Activated CD8-positive, alpha-beta memory T cell treated with anti-CD3 and anti-CD28 coated beads, Interleukin-2, amount 10 ng/mL, durations not matched to agents 7 days and 5 days (primary cell): Measurements from ENCODE around the gene DLEC1. TPM values are rescaled to one million over a fixed set of nuclear protein-coding genes. Genes with fewer than 3 reads are reported as not detected.
"Not testable (repeated sequence)": the region's sequence is repeated elsewhere in the genome, so short reads cannot be mapped to it uniquely, and the experiment has no call there.

ENCODE experiments used
- ATAC-seq: fragments of 150-1000 bp; cut with Tn5 transposase; one replicate; pipeline ENCODE4 v1.10.0; 2021; ENCODE audit warnings: moderate library complexity
- CTCF ChIA-PET: fragments of 350-600 bp; sonication (Branson Sonifier 250); formaldehyde crosslinking; loops from one replicate; lab custom pipeline; 2021; ENCODE audit warnings: antibody characterized with exemption; lab: Charles Lee
- DNase-seq: peaks from one replicate; pipeline ENCODE4 v3.0.0-alpha.2; 2020
- H3K27ac Mint-ChIP-seq: one replicate; pipeline ENCODE4 v1.8.0; 2021; ENCODE audit warnings: mild to moderate bottlenecking, mixed read lengths
- H3K27me3 Mint-ChIP-seq: one replicate; pipeline ENCODE4 v1.8.0; 2021; ENCODE audit warnings: mixed read lengths
- H3K36me3 Mint-ChIP-seq: one replicate; pipeline ENCODE4 v1.8.0; 2021; ENCODE audit warnings: mild to moderate bottlenecking, mixed read lengths
- H3K4me1 Mint-ChIP-seq: one replicate; pipeline ENCODE4 v1.8.0; 2021; ENCODE audit warnings: mixed read lengths
- H3K4me3 Mint-ChIP-seq: one replicate; pipeline ENCODE4 v1.8.0; 2021; ENCODE audit warnings: mild to moderate bottlenecking, moderate library complexity, mixed read lengths
- H3K9me3 Mint-ChIP-seq: one replicate; pipeline ENCODE4 v1.8.0; 2022; ENCODE audit warnings: low read depth, mixed read lengths
- total RNA-seq, 2 experiments: library from RNA; stranded (reverse); gene quantifications; one replicate each; pipeline ENCODE4 v1.2.3, GENCODE V29; 2021

Gene DLEC1
- total RNA-seq, 2 experiments from 2014 or later, result 0.26 to 1.1 TPM

DNA sequence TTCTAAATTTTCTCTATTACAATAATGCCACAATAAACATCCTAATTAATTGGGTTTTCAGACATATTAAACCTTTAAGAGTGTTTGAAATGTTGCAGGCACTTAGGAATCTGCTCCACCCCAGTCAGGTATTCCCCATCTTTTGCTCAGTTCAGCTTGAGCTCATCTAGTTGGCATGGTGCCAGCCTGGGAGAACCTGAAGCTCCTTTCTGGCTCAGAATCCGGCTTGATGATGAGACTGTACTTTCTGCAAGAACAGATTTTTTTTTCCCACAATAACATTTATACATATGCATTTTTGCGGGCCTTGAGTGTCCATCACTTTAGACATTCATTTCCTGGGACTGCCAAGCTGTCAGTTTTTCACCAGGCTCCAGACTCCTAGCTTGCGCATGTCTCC is 118.6 kb downstream of the DLEC1 start:
- no peak for ATAC-seq

DNA sequence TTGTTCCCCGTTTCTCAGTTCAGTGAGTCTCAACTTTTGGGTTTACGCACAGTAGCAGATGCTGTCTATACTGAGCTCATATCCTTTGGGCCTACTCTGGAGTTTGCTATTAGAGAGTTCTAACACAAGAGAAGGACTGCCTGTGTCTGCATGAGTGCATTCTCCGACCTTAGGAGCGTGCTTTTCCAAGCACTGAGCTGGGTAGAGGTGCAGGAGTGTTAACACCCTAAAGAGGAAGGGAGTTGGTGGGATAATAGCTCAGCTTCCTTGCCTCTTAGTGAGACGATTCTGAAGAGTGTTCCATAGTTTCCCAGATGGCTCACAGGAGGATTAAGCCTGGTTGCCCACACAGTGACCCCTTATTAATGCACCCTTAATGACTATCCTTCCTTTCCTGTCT is 119.5 kb downstream of the DLEC1 start:
- peaks cover 3% of the 10 kb centered on the region for H3K36me3 Mint-ChIP-seq

More for the DNA sequence above, 118.6 kb downstream of the DLEC1 start:
- CTCF ChIA-PET, result no interaction called here
- Mint-ChIP-seq H3K27ac (no peak overlapping the region), H3K27me3 (no peaks in the 10 kb centered on the region), H3K4me1 (peaks cover 23% of the 10 kb centered on the region), H3K9me3 (no peaks in the 10 kb centered on the region), H3K4me3 (no peak overlapping the region), H3K36me3 (no peaks in the 10 kb centered on the region)
- DNase-seq, result no peak

DNA sequence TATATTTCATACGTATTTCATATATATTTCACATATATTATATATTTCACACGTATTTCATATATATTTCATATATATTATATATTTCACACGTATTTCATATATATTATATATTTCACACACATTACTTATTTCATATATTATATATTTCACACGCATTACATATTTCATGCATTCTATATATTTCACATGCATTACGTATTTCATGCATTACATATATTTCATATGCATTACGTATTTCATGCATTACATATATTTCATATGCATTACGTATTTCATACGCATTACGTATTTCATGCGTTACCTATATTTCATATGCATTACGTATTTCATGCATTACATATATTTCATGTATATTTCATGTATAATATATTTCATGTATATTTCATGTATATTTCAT is 121.7 kb downstream of the DLEC1 start:
- H3K4me3 Mint-ChIP-seq, H3K27ac Mint-ChIP-seq, DNase-seq, H3K9me3 Mint-ChIP-seq, CTCF ChIA-PET, H3K27me3 Mint-ChIP-seq, H3K36me3 Mint-ChIP-seq, ATAC-seq: not testable (repeated sequence)
- H3K4me1 Mint-ChIP-seq, result peaks cover 18% of the 10 kb centered on the region

More for the DNA sequence above, 119.5 kb downstream of the DLEC1 start:
- ATAC-seq (no peak), DNase-seq (no peak)
- CTCF ChIA-PET, result interaction anchor here (2.0 kb wide), 1 partner anchor 21 kb away, joined by 7 read pairs; the partner anchor contains the start of gene ACAA1
- Mint-ChIP-seq H3K4me1 (peaks cover 21% of the 10 kb centered on the region), H3K27ac (no peak overlapping the region), H3K27me3 (no peaks in the 10 kb centered on the region), H3K4me3 (no peak overlapping the region), H3K9me3 (no peaks in the 10 kb centered on the region)

DNA sequence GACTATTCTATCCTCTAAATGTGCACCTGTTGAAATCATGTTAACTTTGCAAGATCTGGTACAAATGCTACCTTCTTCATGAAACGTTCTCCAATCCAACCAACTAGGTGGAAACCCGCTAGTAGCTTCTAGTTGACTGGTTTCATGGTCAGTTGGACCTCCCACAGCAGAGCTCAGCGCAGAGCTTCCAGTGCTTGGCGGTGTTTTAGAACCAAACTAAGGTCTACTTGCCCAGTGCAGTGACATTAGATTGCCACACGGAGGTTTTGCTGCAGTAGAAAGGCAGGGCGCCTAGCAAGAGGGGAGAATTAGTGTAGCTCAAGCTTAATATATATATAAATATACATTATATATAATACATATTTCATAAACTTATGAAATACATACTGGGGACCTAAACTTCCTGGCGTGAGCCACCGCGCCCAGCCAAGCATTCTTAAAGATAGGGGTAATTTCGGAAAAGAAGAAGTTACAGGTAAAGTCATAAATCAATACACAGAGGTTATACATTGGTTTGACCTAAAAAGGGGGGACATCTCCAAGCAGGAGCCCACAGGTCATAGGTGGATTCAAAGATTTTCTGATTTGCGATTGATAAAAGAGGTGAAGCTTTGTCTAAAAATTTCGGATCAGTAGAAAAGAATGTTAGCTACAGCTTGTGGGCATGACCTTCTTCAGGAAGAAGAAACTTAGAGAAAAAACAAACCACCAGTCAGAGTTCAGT is 124.3 kb downstream of the DLEC1 start:
- peak overlapping the region; percentile 93 for H3K4me3 Mint-ChIP-seq
- CTCF ChIA-PET, result interaction anchor here (0.8 to 4.4 kb wide), 11 partner anchors 10 to 334 kb away, joined by 3 to 41 read pairs (median 7); partner anchors contain the start of genes ACAA1, EXOG and XYLB
- H3K27ac Mint-ChIP-seq, result peak overlapping the region; percentile 100
- H3K9me3 Mint-ChIP-seq, result no peaks in the 10 kb centered on the region
- peaks cover 20% of the 10 kb centered on the region for H3K36me3 Mint-ChIP-seq
- no peaks in the 10 kb centered on the region for H3K27me3 Mint-ChIP-seq
- DNase-seq (peak; percentile 59), ATAC-seq (no peak)
- H3K4me1 Mint-ChIP-seq, result peaks cover 41% of the 10 kb centered on the region

DNA sequence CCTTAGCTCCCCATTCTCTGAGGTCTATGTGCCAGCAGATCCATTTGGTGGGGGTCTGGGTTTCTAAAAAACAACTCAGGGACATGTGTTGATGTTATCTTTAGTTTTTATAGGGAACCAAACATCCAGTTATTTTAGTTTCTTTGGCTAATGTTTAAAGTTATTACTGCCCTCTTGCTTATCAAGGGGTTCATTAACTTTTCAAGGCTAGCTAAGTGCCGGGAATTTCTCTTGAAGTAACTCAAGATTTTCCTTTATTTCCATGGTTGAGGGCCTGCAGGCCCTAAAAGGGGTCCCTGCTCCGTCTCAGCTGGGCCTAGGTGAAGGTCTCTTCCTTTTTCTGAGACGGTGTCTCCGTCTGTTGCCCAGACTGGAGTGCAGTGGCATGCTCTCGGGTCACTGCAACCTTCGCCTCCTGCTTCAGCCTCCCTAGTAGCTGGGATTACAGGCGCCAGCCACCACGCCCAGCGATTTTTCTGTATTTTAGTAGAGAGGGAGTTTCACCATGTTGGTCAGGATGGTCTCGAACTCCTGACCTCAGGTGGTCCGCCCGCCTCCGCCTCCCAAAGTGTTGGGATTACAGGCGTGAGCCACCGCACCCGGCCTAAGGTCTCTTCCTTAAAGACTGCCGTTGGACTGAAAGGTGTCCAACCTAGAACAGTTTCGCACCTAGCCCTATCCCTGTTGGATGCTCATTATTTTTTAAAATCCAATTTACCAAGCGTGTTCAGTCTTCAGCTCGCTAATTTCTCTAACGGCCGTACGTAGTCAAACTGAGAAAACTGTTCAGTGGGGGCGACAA is 125.0 kb downstream of the DLEC1 start:
- Mint-ChIP-seq H3K9me3 (no peaks in the 10 kb centered on the region), H3K27me3 (no peaks in the 10 kb centered on the region), H3K4me3 (peak overlapping the region; percentile 93), H3K36me3 (peaks cover 26% of the 10 kb centered on the region), H3K27ac (peak overlapping the region; percentile 100), H3K4me1 (peaks cover 47% of the 10 kb centered on the region)
- no peak for ATAC-seq
- CTCF ChIA-PET, result interaction anchor here (0.7 to 4.4 kb wide), 15 partner anchors 11 to 1124 kb away, joined by 3 to 41 read pairs (median 7); partner anchors contain the start of genes ACAA1, EXOG and XYLB
- DNase-seq, result no peak

DNA sequence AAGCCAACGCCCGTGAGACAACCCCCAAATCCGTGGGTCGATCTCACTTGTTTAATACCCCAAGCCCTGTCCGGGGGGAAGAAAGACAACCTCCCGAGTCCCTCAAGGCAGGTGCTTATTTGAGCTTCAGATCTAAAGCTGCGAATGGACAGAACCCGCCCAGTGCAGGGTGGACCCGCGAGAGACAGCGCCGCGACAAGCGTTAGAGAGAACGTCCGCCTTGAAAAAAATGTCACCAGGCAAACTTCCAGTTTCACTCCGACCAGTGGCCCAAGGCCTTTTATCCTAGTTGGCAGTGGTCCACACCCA is 125.6 kb downstream of the DLEC1 start:
- no peaks in the 10 kb centered on the region for H3K27me3 Mint-ChIP-seq
- H3K9me3 Mint-ChIP-seq, result no peaks in the 10 kb centered on the region
- H3K36me3 Mint-ChIP-seq, result peaks cover 26% of the 10 kb centered on the region
- CTCF ChIA-PET, result interaction anchor here (0.7 to 4.4 kb wide), 12 partner anchors 11 to 1124 kb away, joined by 3 to 41 read pairs (median 6); partner anchors contain the start of gene ACAA1
- H3K27ac Mint-ChIP-seq, result peak overlapping the region; percentile 100
- peak overlapping the region; percentile 93 for H3K4me3 Mint-ChIP-seq
- peaks cover 53% of the 10 kb centered on the region for H3K4me1 Mint-ChIP-seq
- DNase-seq (no peak), ATAC-seq (peak; percentile 32)

DNA sequence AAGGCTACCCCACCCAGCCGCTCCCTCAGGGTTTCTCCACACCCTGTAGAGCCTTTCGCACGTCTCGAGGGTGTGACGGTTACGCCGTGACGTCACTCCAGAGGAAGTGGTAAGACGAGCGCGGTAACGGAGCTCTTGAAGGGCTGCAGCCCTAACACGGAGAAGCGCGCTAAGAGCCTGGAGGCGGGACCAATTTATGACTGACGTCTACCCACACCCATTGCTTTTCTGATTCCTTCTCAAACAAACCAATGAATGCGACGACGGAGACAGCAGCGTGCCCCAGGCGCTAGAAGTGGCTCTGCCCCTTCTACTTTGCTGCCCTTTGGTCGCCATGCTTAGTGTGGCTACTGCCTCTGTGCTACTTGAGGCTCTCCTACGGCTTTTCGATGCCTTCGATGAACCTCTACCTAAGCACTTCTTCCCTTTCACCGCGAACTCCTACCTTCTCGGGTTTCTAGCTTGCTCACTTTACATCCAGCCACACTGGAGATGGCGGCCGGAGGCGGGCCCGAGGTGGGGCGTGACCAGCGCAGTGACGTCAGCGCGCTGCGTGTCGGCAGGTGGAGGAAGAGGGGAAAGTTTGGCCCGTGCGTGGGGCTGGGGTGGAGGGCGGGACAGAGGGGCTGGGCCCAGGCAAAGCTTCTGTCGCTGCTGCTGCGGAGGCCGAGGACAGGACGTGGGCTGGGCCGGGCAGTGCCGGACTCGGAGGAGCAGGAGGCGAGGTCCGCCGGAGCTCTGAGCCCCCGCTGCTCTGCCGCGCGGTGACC is 126.1 kb downstream of the DLEC1 start, which contains the start of gene OXSR1:
TSS of gene OXSR1 (plus strand) at position 586 of the 770 bp plus-strand sequence. CDS start 340 bp downstream, outside the sequence.
- H3K4me1 Mint-ChIP-seq, result peaks cover 53% of the 10 kb centered on the region
- no peaks in the 10 kb centered on the region for H3K27me3 Mint-ChIP-seq
- H3K27ac Mint-ChIP-seq, result peak within 1 kb of the TSS; percentile 100
- H3K36me3 Mint-ChIP-seq, result peaks cover 26% of the 10 kb centered on the region
- CTCF ChIA-PET, result interaction anchor here (0.6 to 4.4 kb wide), 12 partner anchors 12 to 1123 kb away, joined by 3 to 41 read pairs (median 4); partner anchors contain the start of genes ACAA1, MYD88 and XYLB
- peak within 1 kb of the TSS; percentile 93 for H3K4me3 Mint-ChIP-seq
- ATAC-seq (peak; percentile 93), DNase-seq (peak; percentile 99)
- H3K9me3 Mint-ChIP-seq, result no peaks in the 10 kb centered on the region

DNA sequence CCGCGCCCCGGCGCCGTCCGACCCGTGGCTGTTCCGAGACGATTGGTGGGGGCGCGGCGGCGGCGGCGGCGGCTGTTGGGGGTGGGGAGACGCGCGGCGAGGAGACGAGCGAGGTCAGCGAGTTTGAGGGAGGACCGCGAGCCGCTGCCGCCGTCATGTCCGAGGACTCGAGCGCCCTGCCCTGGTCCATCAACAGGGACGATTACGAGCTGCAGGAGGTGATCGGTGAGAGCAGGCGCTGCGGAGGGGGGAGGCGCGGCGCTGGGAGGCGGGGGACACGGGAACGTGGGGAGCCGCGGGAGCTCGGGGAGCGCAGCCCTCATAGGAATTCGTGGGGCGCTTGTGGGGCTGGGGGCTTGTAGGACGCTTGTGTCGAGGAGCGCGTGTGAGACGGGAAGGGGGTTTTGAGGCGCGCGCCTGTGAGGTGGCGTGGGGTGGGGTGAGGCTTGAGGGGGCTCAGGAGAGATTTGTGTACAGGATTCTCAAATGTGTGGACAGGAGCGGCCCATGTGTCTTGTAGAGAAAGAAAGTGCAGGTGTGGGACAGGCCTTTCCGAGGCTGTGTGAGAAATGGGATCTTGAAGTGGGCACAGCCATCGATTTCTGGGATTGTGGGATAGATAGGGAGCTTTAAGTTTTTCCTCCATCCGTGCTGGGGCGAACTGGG is 126.8 kb downstream of the DLEC1 start:
- CTCF ChIA-PET, result interaction anchor here (1.3 to 4.4 kb wide), 12 partner anchors 13 to 181 kb away, joined by 3 to 41 read pairs (median 4); partner anchors contain the start of genes ACAA1 and XYLB
- Mint-ChIP-seq H3K9me3 (no peaks in the 10 kb centered on the region), H3K27ac (peak overlapping the region; percentile 100), H3K27me3 (no peaks in the 10 kb centered on the region), H3K36me3 (peaks cover 28% of the 10 kb centered on the region), H3K4me1 (peaks cover 60% of the 10 kb centered on the region), H3K4me3 (peak overlapping the region; percentile 93)
- DNase-seq, result no peak
- ATAC-seq, result peak; percentile 2

DNA sequence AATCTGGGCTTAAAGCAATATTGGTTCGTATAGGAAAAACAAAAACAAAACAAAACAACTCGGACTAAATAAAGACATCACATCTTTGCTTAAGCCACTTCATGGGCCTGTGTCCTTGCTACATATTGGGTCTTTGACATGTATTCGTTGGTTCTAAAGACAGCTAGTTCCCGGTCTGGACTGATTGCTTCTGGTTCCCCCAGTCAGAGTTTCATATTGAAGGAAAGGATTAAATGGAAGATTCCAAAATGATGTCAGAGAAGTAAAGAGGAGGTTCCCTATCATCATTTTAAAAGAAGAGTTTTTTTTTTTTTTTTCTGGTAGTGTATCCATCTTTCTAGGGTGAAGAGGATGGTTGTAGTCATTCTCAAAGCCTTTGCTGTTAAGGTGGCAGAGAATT is 128.6 kb downstream of the DLEC1 start:
- H3K27me3 Mint-ChIP-seq, result no peaks in the 10 kb centered on the region
- H3K36me3 Mint-ChIP-seq, result peaks cover 30% of the 10 kb centered on the region
- CTCF ChIA-PET, result interaction anchor here (1.5 kb wide), 1 partner anchor 18 kb away, joined by 3 read pairs; no protein-coding TSS in a partner anchor
- peaks cover 69% of the 10 kb centered on the region for H3K4me1 Mint-ChIP-seq
- H3K4me3 Mint-ChIP-seq, result peak overlapping the region; percentile 21
- peak overlapping the region; percentile 54 for H3K27ac Mint-ChIP-seq
- H3K9me3 Mint-ChIP-seq, result no peaks in the 10 kb centered on the region
- DNase-seq (no peak), ATAC-seq (no peak)

DNA sequence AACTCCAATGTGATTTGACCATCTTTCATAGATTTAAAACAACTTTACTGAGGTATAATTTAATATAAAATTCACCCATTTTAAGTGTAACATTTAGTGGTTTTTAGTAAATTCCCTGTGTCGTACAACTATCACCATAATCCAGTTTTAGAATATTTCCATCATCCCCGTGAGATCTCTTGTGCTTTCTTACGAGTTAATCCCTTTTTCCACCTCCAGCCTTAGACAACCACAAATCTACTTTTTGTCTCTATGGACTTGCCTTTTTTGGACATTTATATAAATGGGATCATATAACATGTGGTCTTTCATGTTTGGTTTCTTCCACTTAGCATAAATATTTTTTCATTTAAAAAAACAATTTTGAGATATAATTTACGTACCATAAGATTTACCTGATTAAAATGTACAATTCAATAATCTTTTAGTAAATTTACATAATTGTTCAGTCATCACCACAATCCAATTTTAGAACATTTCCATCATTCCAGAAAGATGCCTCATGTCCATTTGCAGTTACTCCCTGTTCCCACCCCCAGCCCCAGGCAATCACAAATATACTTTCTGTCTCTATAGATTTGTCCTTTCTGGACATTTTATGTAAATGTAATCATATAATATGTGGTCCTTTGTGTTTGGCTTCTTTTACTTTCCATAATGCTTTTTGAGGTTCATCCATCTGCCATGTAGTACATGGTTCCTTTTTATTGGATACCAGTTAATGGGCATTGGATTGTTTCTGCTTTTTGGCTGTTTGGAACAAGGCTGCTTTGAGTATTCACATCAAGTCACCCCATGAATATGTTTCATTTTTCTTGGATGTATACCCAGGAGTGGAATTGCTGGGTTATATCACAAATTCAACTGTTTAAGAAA is 129.4 kb downstream of the DLEC1 start:
- Mint-ChIP-seq H3K4me1 (peaks cover 72% of the 10 kb centered on the region), H3K9me3 (no peaks in the 10 kb centered on the region), H3K36me3 (peaks cover 26% of the 10 kb centered on the region), H3K27me3 (no peaks in the 10 kb centered on the region), H3K4me3 (no peak overlapping the region), H3K27ac (peak overlapping the region; percentile 35)
- ATAC-seq (no peak), DNase-seq (no peak)
- CTCF ChIA-PET, result no interaction called here

DNA sequence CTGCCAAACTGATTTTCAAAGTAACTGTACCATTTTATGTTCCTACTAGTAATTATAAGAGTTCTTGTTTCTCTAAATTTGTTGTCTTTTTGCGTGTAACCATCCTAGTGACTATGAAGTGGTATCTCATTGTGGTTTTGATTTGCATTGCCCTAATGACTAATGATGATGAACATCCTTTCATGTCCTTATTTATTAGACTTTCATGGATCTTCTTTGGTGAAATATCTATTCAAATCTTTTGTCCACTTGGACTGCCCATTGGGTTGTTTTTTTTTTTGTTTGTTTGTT is 130.0 kb downstream of the DLEC1 start:
- DNase-seq, result no peak
- H3K4me1 Mint-ChIP-seq, result peaks cover 72% of the 10 kb centered on the region
- H3K9me3 Mint-ChIP-seq, result no peaks in the 10 kb centered on the region
- no peak for ATAC-seq
- no peak overlapping the region for H3K4me3 Mint-ChIP-seq
- H3K27me3 Mint-ChIP-seq, result no peaks in the 10 kb centered on the region
- H3K36me3 Mint-ChIP-seq, result peaks cover 26% of the 10 kb centered on the region
- CTCF ChIA-PET, result no interaction called here
- peak overlapping the region; percentile 35 for H3K27ac Mint-ChIP-seq

DNA sequence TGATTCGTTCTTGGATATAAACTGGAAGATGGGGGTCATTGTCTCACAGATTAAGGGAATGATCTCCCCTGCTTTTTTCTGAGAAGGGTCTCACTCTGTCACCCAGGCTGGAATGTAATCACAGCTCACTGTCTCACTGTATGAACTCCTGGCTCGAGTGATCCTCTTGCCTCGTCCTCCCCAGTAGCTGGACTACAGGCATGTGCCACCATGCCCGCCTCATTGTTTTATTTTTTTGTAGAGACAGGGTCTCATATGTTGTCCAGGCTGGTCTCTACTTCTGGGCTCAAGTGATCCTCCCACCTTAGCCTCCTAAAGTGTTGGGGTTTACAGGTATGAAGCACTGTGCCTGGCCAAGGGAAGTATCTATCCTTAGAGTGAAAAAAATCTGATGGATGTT is 131.7 kb downstream of the DLEC1 start:
- no peak overlapping the region for H3K27ac Mint-ChIP-seq
- peaks cover 76% of the 10 kb centered on the region for H3K4me1 Mint-ChIP-seq
- peaks cover 29% of the 10 kb centered on the region for H3K36me3 Mint-ChIP-seq
- ATAC-seq, result no peak
- no peaks in the 10 kb centered on the region for H3K27me3 Mint-ChIP-seq
- no peaks in the 10 kb centered on the region for H3K9me3 Mint-ChIP-seq
- no peak overlapping the region for H3K4me3 Mint-ChIP-seq
- no peak for DNase-seq
- CTCF ChIA-PET, result no interaction called here
